HFF-Myc (cell line): Measurements from ENCODE around the gene DIS3.
A peak's percentile ranks its signal among the peaks of the same experiment; 100 is the strongest.
"Not testable (repeated sequence)": the region's sequence is repeated elsewhere in the genome, so short reads cannot be mapped to it uniquely, and the experiment has no call there.

Source experiments
- DNase-seq: peaks from one replicate; pipeline ENCODE4 v3.0.0-alpha.2; 2011; ENCODE audit warnings: low read depth; ENCODE audit errors: extremely low read depth
- H3K4me3 ChIP-seq: replicated peaks from 2 replicates; pipeline ENCODE4 v1.5.1; 2011; ENCODE audit warnings: low read depth, mild to moderate bottlenecking, control low read depth, low read length
- CTCF ChIP-seq: IDR thresholded peaks from 2 replicates; pipeline ENCODE4 v1.5.1; 2012; ENCODE audit warnings: mild to moderate bottlenecking, low read depth, low read length, control low read depth; ENCODE audit errors: missing control alignments

DIS3 gene

GRCh38 chr13:72740015-72740414 is 41.7 kb downstream of the DIS3 start:
- TF ChIP-seq CTCF, result no peak
- no peak overlapping the region for H3K4me3 ChIP-seq
- no peak for DNase-seq

- no peak overlapping the region for H3K4me3 ChIP-seq
- no peak for TF ChIP-seq CTCF
- no peak for DNase-seq
These were observed 44.7 kb downstream of the DIS3 start for GRCh38 chr13:72737033-72737432.

- TF ChIP-seq CTCF, result no peak
- H3K4me3 ChIP-seq, result peak overlapping the region; percentile 95
- DNase-seq, result no peak
These were observed 53.5 kb downstream of the DIS3 start for GRCh38 chr13:72728290-72728605.

GRCh38 chr13:72727417-72728289 is 54.0 kb downstream of the DIS3 start, which contains the start of the genes BORA and MZT1:
BORA (plus strand) TSS chr13:72727923; CDS start chr13:72728941, 1,018 bp downstream.
MZT1 (minus strand) TSS chr13:72727629; CDS start chr13:72727602, 27 bp downstream.
- no peak for TF ChIP-seq CTCF
- peak within 1 kb of the TSS; percentile 95 for H3K4me3 ChIP-seq
- DNase-seq, result peak; percentile 92

- TF ChIP-seq CTCF, result no peak
- DNase-seq, result no peak
These were observed 54.8 kb downstream of the DIS3 start for GRCh38 chr13:72726726-72727416.

GRCh38 chr13:72726185-72726584 is 55.5 kb downstream of the DIS3 start:
- peak overlapping the region; percentile 95 for H3K4me3 ChIP-seq
- not testable (repeated sequence) for DNase-seq

More at GRCh38 chr13:72726726-72727416, 54.8 kb downstream of the DIS3 start:
- peak overlapping the region; percentile 95 for H3K4me3 ChIP-seq

GRCh38 chr13:72716776-72717175 is 64.9 kb downstream of the DIS3 start:
- no peak for DNase-seq
- H3K4me3 ChIP-seq, result no peak overlapping the region
- no peak for TF ChIP-seq CTCF
